ENCODE measurements around the gene CSK.
"Not testable (repeated sequence)": the region's sequence is repeated elsewhere in the genome, so short reads cannot be mapped to it uniquely, and the experiment has no call there.

The CSK gene

DNA sequence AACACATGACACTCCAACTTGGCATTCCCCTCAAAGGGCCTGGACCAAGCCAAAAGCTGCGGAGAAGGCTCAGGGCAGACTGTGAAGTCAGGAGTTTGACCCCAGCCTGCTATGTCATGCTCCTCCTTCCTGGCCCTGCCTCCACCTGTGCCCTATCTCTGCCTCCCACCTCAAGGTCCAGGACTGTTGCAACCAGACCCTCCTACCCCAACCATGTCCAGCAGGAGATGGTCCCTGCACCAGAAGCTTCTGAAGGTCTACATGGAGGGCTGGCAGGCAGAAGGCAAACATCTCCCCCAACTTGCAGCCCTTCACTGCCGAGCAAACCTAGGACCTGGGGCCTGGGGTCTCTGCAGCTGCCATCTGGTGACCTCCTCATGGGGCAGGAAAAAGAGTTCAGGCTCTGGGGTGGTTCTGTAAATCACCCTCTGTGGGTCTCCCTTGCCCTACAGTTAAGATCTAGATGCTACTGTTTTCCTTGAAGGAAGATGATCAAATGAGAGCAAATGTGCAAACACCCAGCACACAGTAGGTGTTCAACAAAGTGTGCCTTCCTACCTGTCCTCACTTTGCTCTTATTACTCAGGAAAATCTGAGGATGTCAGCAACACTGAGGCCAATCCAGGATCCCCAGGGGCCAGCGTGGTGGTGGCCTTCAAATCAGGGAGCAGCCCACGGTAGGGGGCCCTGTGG, 11.5 kb upstream of the CSK start:
- no peak for FAIRE-seq
- no peak for DNase-seq (ENCODE audit: low spot score)

GRCh38 chr15:74773329-74773728, 8.6 kb upstream of the CSK start:
- FAIRE-seq, result no peak
- no peak for DNase-seq (ENCODE audit: low spot score)

- FAIRE-seq, result no peak
- no peak for DNase-seq (ENCODE audit: low spot score)
Observed at GRCh38 chr15:74773731-74774252, 8.1 kb upstream of the CSK start.

DNA sequence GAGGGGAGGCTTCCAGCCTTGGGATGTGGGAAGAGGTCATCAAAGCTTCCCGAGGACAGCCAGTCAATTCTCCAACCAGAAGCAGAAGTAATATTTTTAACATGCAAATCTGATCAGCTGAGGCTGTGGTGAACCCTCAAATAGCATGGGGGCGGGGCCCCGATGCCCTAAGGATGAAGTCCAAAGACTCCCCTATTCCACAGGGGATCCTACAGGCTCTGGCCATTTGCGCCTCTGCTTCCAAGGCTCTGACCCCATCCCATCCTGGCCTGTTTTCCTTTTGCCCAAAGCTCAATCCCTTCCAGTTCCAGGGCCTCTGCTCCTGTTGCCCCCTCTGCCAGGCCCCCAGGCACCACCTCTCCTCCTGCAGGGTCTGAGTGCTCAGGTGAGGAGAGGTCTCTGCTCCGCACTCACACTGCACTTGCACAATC, 6.7 kb upstream of the CSK start:
- DNase-seq (ENCODE audit: low spot score) (no peak), FAIRE-seq (no peak)

DNA sequence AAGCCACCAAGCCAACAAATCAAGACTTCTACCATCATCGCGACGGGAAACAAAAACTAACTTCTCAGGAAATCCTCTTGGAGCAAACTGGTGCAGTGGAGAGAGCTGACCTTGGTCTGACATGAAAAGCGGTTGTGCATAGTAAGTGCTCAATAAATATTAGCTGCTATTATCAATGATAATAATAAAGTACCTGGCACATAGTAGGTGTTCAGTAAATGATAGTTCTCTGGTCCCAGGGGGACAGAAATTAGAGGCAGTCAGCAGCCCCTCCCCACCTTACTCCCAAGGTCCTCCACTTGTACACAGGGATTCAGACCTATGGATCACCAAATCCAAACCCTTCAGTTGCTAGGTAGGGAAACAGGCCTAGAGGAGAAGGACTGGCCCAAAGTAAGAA, 6.0 kb upstream of the CSK start:
- FAIRE-seq (no peak), DNase-seq (ENCODE audit: low spot score) (no peak)

- FAIRE-seq (no peak), DNase-seq (ENCODE audit: low spot score) (no peak)
Observed at GRCh38 chr15:74776821-74777768, 4.8 kb upstream of the CSK start.

DNA sequence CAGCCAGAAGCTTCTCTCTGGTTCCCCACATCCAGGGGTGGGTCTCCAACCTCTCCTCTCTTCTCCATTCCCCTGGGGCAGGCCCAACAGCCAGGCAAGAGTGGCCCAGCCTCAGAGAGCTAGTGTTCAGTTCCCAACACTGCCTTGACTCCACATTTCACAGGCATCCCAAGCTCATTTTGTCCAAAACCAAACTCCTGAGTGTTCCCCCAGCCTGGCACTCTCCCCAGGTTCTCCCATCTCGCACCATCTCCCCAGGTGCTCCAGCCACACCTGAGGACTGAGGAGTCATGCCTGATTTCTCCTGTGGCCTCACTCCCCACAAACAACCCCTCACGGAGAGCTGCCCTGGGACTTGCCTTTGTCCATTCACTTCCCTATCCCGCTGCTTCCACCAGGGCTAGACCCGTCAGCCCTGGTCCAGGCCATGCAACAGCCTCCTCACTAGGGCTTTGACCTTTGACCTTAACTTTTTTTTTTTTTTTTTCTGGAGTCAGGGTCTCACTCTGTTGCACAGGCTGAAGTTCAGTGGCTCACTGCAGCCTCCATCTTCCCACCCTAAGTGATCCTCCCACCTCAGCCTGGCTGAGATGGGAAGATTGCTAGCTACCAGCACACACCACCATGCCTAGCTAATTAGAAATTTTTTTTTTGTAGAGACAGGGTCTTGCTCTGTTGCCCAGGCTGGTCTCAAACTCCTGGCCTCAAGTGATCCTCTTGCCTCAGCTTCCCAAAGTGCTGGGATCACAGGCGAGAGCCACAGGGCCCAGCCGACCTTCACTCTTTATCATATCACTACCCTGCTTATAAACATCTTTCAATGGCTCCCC, 3.9 kb upstream of the CSK start:
- no peak for FAIRE-seq
- no peak for DNase-seq (ENCODE audit: low spot score)

DNA sequence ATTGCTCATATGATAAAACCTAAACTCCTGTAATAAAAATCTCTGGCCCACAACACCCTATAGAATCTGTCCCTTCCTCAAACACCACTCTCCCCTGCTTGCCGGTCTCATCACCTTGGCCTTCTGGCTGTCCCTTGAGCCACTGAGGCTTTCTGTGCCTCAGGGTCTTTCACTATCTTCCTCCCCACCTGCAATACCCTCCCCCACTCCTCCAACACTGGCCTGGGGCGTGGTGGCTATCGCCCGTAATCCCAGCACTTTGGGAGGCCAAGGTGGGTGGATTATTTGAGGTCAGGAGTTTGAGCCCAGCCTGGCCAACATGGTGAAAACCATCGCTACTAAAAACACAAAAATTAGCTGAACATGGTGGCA, 3.3 kb upstream of the CSK start:
- no peak for FAIRE-seq
- DNase-seq (ENCODE audit: low spot score), result no peak

DNA sequence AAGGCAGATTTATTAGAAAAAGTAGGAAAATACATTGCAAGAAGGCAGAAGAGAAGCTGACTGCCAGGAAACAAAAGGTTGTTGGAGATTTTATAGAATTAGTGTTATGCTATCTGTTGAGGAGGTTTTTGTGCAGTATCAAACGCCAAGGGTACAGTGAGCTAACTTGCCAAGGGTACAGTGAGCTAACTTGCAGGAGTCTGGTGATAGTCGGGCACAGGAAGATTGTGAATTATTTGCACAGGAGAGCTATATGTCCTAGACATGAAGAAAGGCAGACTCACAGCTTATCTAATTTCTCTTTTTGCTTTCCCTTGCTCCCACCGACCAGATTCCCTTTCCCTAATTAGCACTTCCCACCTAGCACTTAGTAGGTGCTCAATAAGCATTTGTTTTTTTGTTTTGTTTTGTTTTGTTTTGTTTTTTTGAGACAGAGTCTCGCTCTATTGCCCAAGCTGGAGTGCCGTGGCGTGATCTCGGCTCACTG, 2.7 kb upstream of the CSK start:
- no peak for DNase-seq (ENCODE audit: low spot score)
- FAIRE-seq, result no peak

GRCh38 chr15:74780523-74781430, 1.1 kb upstream of the CSK start:
- DNase-seq (ENCODE audit: low spot score) (no peak), FAIRE-seq (no peak)

DNA sequence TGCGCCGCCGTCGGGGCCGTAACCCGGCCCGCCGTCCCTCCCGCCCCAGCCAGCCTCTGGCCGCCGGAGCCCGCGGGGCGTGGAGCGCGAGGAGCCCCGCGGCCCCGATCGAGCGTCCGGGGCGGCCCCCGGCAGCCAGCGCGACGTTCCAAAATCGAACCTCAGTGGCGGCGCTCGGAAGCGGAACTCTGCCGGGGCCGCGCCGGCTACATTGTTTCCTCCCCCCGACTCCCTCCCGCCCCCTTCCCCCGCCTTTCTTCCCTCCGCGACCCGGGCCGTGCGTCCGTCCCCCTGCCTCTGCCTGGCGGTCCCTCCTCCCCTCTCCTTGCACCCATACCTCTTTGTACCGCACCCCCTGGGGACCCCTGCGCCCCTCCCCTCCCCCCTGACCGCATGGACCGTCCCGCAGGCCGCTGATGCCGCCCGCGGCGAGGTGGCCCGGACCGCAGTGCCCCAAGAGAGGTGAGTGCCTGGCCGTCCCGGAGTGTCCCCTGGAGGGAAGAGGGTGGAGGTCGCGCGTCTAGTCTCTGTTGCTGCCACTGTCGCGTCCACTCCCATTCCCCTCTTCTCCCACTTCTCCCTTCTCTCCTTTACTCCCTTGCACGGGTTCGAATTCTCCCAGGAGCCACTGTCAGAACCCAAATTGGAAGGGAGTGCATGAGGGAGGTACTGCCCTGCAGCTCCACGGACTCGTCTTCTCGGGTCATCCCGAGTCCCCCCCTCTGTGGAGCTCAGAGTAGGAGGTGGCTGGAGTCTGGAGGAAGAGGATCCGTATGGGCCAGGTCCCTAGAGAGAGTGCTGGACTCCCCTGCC, 585 bp downstream of the CSK start:
- DNase-seq (ENCODE audit: low spot score) (peak; percentile 50), FAIRE-seq (no peak)

- no peak for FAIRE-seq
- no peak for DNase-seq (ENCODE audit: low spot score)
Observed at GRCh38 chr15:74783072-74783807, 1.4 kb downstream of the CSK start.

DNA sequence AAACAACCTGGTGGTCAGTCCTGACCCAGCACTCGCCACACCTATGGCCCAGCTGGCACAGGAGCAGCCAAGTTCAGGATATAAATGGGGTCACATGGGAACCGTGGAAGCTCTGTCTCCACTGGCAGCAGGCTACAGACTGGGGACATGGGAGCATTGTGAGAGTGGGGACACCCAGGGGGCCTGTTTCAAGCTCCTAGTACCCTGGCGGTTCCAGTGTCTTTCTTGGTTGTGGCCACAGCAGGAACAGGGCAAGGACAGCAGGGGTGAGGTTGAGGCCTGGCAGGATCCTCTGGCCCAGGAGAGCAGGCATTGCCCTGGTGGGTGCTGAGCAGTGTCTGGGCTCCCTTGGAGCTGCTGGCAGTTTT, 1.9 kb downstream of the CSK start:
- no peak for DNase-seq (ENCODE audit: low spot score)

GRCh38 chr15:74784426-74785193, 2.7 kb downstream of the CSK start:
- DNase-seq (ENCODE audit: low spot score), result no peak
- no peak for FAIRE-seq

More for the DNA sequence above, 1.9 kb downstream of the CSK start:
- no peak for FAIRE-seq

DNA sequence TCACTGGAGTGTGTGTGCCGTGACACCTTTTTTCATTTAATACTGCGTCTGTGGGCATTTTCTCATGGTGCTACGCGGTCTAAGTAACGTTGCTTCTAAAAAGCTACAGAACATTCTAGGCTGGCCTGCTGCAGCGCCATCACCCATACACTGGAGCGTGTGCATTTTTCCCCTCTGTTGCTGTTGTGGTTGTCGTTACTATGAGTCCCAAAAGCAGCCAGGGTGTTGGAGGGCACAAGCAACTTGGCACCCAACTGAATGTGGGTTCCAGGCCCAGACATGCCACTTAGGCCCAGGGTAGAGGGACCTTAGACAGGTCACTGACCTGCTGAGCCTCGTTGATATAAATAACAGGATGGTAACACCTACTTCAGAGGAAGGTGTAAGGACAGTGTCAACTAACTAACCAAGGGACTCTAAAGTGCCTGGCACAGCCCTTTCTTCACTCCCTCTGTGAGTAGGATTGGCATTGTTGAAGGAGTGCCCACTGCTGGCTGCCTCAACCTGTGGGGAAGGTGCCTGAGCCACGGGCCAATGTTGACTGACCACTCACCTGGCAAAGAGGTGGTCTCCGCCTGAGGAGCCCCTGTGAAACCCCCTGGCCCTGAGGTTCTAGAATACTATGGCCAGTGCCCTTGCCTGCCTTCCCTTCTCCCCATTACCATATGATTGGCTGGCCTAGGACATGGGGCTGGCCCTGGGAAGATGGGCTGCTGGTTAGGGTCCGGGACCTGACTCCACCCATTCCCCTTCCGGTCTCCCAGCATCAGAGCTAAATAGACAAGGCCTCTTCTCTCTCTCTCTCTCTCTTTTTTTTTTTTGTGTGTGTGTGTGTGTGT, 3.5 kb downstream of the CSK start:
- FAIRE-seq (no peak), DNase-seq (ENCODE audit: low spot score) (no peak)

- FAIRE-seq; DNase-seq (ENCODE audit: low spot score): not testable (repeated sequence)
Observed at GRCh38 chr15:74786081-74786480, 4.2 kb downstream of the CSK start.

- no peak for FAIRE-seq
- no peak for DNase-seq (ENCODE audit: low spot score)
Observed at GRCh38 chr15:74786551-74787165, 4.8 kb downstream of the CSK start.
